Measurements from ENCODE around the gene MGAT4B. TPM values are rescaled to one million over a fixed set of nuclear protein-coding genes. Genes with fewer than 3 reads are reported as not detected.
"Not testable (repeated sequence)": the region's sequence is repeated elsewhere in the genome, so short reads cannot be mapped to it uniquely, and the experiment has no call there.

Gene MGAT4B
- total RNA-seq, 1 donor from 2014 or later: 131 TPM

DNA sequence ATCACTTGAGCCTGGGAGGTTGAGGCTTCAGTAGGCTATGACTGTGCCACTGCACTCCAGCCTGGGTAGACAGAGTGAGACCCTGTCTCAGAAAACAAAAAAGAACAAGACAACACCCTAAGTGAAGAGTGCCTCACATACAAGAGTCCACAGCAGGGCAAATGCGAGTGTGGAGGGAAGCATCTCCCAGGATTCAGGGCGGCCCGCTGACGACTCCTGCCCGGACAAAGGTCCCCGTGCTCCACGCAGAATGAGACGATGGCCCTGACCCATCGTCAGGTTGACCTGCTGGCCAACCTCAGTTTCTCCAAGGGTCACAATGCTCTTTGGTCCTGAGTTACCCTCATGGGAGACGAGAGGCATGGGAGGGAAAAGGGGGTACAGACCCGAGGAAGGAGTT lies 33.7 kb upstream of the MGAT4B start:
- DNase-seq (ENCODE audit: low spot score in 2 of 2, unreplicated experiment in 2 of 2): no peak
- H3K36me3 Mint-ChIP-seq: peaks cover 53% of the 10 kb centered on the region
- H3K9me3 Mint-ChIP-seq: peaks cover 5% of the 10 kb centered on the region
- H3K4me3 Mint-ChIP-seq: no peak overlapping the region
- H3K4me1 Mint-ChIP-seq: no peaks in the 10 kb centered on the region
- H3K27me3 Mint-ChIP-seq (ENCODE audit: low read depth): no peaks in the 10 kb centered on the region
- H3K27ac Mint-ChIP-seq: peak overlapping the region; percentile 50
- TF ChIP-seq, protein P1, sequence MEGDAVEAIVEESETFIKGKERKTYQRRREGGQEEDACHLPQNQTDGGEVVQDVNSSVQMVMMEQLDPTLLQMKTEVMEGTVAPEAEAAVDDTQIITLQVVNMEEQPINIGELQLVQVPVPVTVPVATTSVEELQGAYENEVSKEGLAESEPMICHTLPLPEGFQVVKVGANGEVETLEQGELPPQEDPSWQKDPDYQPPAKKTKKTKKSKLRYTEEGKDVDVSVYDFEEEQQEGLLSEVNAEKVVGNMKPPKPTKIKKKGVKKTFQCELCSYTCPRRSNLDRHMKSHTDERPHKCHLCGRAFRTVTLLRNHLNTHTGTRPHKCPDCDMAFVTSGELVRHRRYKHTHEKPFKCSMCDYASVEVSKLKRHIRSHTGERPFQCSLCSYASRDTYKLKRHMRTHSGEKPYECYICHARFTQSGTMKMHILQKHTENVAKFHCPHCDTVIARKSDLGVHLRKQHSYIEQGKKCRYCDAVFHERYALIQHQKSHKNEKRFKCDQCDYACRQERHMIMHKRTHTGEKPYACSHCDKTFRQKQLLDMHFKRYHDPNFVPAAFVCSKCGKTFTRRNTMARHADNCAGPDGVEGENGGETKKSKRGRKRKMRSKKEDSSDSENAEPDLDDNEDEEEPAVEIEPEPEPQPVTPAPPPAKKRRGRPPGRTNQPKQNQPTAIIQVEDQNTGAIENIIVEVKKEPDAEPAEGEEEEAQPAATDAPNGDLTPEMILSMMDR (IDR thresholded peaks at IDR 0.05; ENCODE audit: unreplicated experiment): no peak

DNA sequence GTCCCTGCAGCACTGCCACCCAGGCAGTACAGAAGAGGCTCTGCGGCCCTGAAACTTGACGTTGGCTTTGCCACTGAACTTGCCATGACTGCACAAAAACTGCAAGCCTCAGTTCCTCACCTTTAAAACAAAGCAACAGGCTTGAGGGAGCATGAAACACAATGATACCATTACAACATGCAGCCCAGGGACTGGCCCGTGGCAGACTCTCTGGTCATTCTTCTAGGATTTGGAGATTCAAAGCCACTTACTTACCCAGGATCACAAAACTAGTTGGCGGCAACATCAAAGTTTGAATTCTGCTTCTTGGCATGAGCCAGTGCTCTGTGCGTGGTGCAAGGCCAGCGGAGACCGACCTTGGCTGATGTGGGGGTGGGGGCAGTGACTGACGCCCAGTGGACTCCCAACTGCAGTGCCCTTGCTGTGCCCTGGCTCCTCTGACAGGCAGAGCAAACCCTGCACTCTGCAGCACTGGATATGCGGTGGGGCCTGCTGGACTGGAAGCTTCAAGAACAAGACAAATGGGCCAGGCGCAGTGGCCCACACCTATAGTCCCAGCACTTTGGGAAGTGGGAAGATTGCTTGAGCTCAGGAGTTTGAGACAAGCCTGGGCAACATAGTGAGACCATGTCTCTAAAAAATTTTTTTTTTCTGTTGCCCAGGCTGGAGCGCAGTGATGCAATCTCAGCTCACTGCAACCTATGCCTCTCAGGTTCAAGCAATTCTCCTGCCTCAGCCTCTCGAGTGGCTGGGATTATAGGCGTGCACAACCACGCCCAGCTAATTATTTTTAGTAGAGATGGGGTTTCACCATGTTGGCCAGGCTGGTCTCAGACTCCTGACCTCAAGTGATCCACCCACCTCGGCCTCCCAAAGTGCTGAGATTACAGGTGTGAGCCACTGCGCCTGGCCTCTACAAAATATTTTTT lies 32.9 kb upstream of the MGAT4B start:
- no peak for DNase-seq (ENCODE audit: low spot score in 2 of 2, unreplicated experiment in 2 of 2)
- peaks cover 50% of the 10 kb centered on the region for H3K36me3 Mint-ChIP-seq
- H3K9me3 Mint-ChIP-seq: no peaks in the 10 kb centered on the region
- no peaks in the 10 kb centered on the region for H3K27me3 Mint-ChIP-seq (ENCODE audit: low read depth)
- H3K27ac Mint-ChIP-seq: peak overlapping the region; percentile 64
- H3K4me1 Mint-ChIP-seq: no peaks in the 10 kb centered on the region
- TF ChIP-seq, protein P1 (IDR thresholded peaks at IDR 0.05; ENCODE audit: unreplicated experiment): no peak
- H3K4me3 Mint-ChIP-seq: no peak overlapping the region

DNA sequence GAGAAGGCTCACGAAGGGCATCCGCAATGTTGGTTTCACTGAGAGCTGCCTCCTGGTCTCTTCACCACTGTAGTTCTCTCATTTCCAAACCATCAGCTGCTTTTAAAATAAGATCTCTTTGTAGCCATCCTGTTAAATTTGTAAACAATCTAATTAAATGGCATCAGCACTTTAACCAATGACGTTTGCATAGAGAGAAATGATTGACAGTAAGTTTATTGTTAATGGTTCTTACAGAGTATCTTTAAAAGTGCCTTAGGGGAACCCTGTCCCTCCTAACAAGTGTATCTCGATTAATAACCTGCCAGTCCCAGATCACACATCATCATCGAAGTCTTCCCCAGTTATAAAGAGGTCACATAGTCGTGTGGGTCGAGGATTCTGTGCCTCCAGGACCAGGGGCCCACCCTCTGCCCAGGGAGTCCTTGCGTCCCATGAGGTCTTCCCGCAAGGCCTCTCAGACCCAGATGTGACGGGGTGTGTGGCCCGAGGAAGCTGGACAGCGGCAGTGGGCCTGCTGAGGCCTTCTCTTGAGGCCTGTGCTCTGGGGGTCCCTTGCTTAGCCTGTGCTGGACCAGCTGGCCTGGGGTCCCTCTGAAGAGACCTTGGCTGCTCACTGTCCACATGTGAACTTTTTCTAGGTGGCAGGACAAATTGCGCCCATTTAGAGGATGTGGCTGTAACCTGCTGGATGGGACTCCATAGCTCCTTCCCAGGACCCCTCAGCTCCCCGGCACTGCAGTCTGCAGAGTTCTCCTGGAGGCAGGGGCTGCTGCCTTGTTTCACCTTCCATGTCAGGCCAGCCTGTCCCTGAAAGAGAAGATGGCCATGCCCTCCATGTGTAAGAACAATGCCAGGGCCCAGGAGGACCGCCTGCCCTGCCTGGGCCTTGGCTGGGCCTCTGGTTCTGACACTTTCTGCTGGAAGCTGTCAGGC lies 30.7 kb upstream of the MGAT4B start:
- Mint-ChIP-seq H3K36me3 (peaks cover 49% of the 10 kb centered on the region), H3K9me3 (peaks cover 7% of the 10 kb centered on the region), H3K27me3 (ENCODE audit: low read depth) (no peaks in the 10 kb centered on the region), H3K4me1 (no peaks in the 10 kb centered on the region), H3K4me3 (no peak overlapping the region), H3K27ac (no peak overlapping the region)
- no peak for DNase-seq (ENCODE audit: low spot score in 2 of 2, unreplicated experiment in 2 of 2)
- TF ChIP-seq, protein P1 (IDR thresholded peaks at IDR 0.05; ENCODE audit: unreplicated experiment): no peak

DNA sequence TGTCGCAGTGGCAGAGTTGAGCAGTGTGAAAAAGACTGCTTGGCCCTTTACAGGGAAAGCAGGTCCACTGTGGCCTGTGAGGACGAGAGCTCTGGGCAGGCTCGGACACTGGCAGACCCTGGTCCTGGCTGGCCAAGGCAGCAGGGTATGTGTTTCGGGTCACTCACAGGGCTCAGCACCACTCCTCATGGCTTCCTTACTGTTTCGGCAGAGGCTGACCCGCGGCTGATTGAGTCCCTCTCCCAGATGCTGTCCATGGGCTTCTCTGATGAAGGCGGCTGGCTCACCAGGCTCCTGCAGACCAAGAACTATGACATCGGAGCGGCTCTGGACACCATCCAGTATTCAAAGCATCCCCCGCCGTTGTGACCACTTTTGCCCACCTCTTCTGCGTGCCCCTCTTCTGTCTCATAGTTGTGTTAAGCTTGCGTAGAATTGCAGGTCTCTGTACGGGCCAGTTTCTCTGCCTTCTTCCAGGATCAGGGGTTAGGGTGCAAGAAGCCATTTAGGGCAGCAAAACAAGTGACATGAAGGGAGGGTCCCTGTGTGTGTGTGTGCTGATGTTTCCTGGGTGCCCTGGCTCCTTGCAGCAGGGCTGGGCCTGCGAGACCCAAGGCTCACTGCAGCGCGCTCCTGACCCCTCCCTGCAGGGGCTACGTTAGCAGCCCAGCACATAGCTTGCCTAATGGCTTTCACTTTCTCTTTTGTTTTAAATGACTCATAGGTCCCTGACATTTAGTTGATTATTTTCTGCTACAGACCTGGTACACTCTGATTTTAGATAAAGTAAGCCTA lies 29.8 kb upstream of the MGAT4B start:
- H3K9me3 Mint-ChIP-seq: peaks cover 7% of the 10 kb centered on the region
- TF ChIP-seq, protein P1 (IDR thresholded peaks at IDR 0.05; ENCODE audit: unreplicated experiment): no peak
- H3K36me3 Mint-ChIP-seq: peaks cover 49% of the 10 kb centered on the region
- H3K4me3 Mint-ChIP-seq: no peak overlapping the region
- no peaks in the 10 kb centered on the region for H3K4me1 Mint-ChIP-seq
- H3K27ac Mint-ChIP-seq: no peak overlapping the region
- DNase-seq (ENCODE audit: low spot score in 2 of 2, unreplicated experiment in 2 of 2): no peak
- no peaks in the 10 kb centered on the region for H3K27me3 Mint-ChIP-seq (ENCODE audit: low read depth)

DNA sequence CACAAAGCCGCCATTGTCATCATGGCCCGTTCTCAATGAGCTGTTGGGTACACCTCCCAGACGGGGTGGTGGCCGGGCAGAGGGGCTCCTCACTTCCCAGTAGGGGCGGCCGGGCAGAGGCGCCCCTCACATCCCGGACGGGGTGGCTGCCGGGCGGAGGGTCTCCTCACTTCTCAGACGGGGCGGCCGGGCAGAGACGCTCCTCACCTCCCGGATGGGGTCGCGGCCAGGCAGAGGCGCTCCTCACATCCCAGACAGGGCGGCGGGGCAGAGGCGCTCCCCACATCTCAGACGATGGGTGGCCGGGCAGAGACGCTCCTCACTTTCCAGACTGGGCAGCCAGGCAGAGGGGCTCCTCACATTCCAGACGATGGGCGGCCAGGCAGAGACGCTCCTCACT lies 28.2 kb upstream of the MGAT4B start:
- not testable (repeated sequence) for H3K27ac Mint-ChIP-seq; DNase-seq (ENCODE audit: low spot score in 2 of 2, unreplicated experiment in 2 of 2); H3K4me1 Mint-ChIP-seq; H3K27me3 Mint-ChIP-seq (ENCODE audit: low read depth); H3K9me3 Mint-ChIP-seq; H3K4me3 Mint-ChIP-seq
- peaks cover 52% of the 10 kb centered on the region for H3K36me3 Mint-ChIP-seq

Measured in mesothelial cell of epicardium (in vitro differentiated cells).